HUES64 (cell line): ENCODE data around the gene GRK3.

ENCODE experiments used
- H3K27ac ChIP-seq: 2 replicates; pipeline ENCODE4 v1.7.0; 2013; ENCODE audit warnings: low read depth, low read length, inconsistent platforms
- H3K27me3 ChIP-seq: 2 replicates; pipeline ENCODE4 v1.6.1; 2013; ENCODE audit warnings: mild to moderate bottlenecking, low read length; ENCODE audit not compliant: insufficient read depth
- H3K36me3 ChIP-seq: 2 replicates; pipeline ENCODE4 v1.6.1; 2013; ENCODE audit warnings: mild to moderate bottlenecking, low read length; ENCODE audit not compliant: insufficient read depth
- H3K4me1 ChIP-seq: 2 replicates; pipeline ENCODE4 v1.6.1; 2013; ENCODE audit warnings: mild to moderate bottlenecking, low read length, moderate library complexity; ENCODE audit not compliant: insufficient read depth
- H3K4me3 ChIP-seq: 2 replicates; pipeline ENCODE4 v1.5.1; 2013; ENCODE audit warnings: mild to moderate bottlenecking, low read length, moderate library complexity
- H3K9ac ChIP-seq: 2 replicates; pipeline ENCODE4 v1.6.1; 2013; ENCODE audit warnings: mild to moderate bottlenecking, low read depth, low read length
- H3K9me3 ChIP-seq: 2 replicates; pipeline ENCODE4 v1.6.1; 2013; ENCODE audit warnings: low read depth, low read length; ENCODE audit not compliant: insufficient read depth
- WGBS: fragments of 150-250, 120-280 bp; methylation state at CpG from one replicate; pipeline ENCODE4 v1.1.7; 2013; ENCODE audit warnings: missing lambda C conversion rate; 5-methylcytosine and 5-hydroxymethylcytosine counted together

Gene GRK3

GRCh38 chr22:25663654-25664053 lies 99.2 kb downstream of the GRK3 start:
- no peaks in the 10 kb centered on the region for H3K9me3 ChIP-seq
- no peaks in the 10 kb centered on the region for H3K36me3 ChIP-seq
- no peaks in the 10 kb centered on the region; the same call in 1 of the 2 replicates for H3K4me1 ChIP-seq
- H3K9ac ChIP-seq: no peak overlapping the region
- 95% methylated on average over 3 of the region's 4 CpGs for WGBS
- H3K27ac ChIP-seq: no peak overlapping the region
- no peaks in the 10 kb centered on the region for H3K27me3 ChIP-seq
- no peak overlapping the region for H3K4me3 ChIP-seq

GRCh38 chr22:25666308-25666707 lies 101.8 kb downstream of the GRK3 start:
- Histone ChIP-seq H3K27ac (no peak overlapping the region), H3K4me3 (no peak overlapping the region), H3K36me3 (no peaks in the 10 kb centered on the region), H3K27me3 (no peaks in the 10 kb centered on the region), H3K9ac (no peak overlapping the region), H3K9me3 (no peaks in the 10 kb centered on the region), H3K4me1 (peaks cover 3% of the 10 kb centered on the region; the same call in 1 of the 2 replicates)
- WGBS: 87% methylated on average over 8 of the region's 8 CpGs

- no peak overlapping the region for H3K4me3 ChIP-seq
- no peak overlapping the region for H3K27ac ChIP-seq
- 92% methylated on average over 2 of the region's 2 CpGs for WGBS
- H3K36me3 ChIP-seq: no peaks in the 10 kb centered on the region
- H3K9ac ChIP-seq: no peak overlapping the region
- H3K9me3 ChIP-seq: no peaks in the 10 kb centered on the region
- peaks cover 3% of the 10 kb centered on the region; the same call in 1 of the 2 replicates for H3K4me1 ChIP-seq
- H3K27me3 ChIP-seq: no peaks in the 10 kb centered on the region
These were observed 104.0 kb downstream of the GRK3 start for GRCh38 chr22:25668437-25668836.

GRCh38 chr22:25669253-25670069 lies 105.0 kb downstream of the GRK3 start:
- H3K9ac ChIP-seq: no peak overlapping the region
- no peaks in the 10 kb centered on the region for H3K36me3 ChIP-seq
- peaks cover 3% of the 10 kb centered on the region; the same call in 1 of the 2 replicates for H3K4me1 ChIP-seq
- H3K4me3 ChIP-seq: no peak overlapping the region
- no peaks in the 10 kb centered on the region for H3K27me3 ChIP-seq
- H3K27ac ChIP-seq: no peak overlapping the region
- no peaks in the 10 kb centered on the region for H3K9me3 ChIP-seq
- WGBS: 59% methylated on average over 5 of the region's 5 CpGs

GRCh38 chr22:25670070-25670461 lies 105.6 kb downstream of the GRK3 start:
- Histone ChIP-seq H3K27me3 (no peaks in the 10 kb centered on the region), H3K4me1 (peaks cover 6% of the 10 kb centered on the region; the same call in 1 of the 2 replicates), H3K4me3 (no peak overlapping the region), H3K27ac (no peak overlapping the region), H3K36me3 (no peaks in the 10 kb centered on the region), H3K9me3 (no peaks in the 10 kb centered on the region), H3K9ac (no peak overlapping the region)
- 98% methylated on average over 6 of the region's 6 CpGs for WGBS

GRCh38 chr22:25672289-25673084 lies 108.0 kb downstream of the GRK3 start:
- Histone ChIP-seq H3K9me3 (no peaks in the 10 kb centered on the region), H3K27ac (no peak overlapping the region), H3K9ac (no peak overlapping the region), H3K36me3 (no peaks in the 10 kb centered on the region), H3K4me3 (no peak overlapping the region), H3K4me1 (peaks cover 7% of the 10 kb centered on the region; the same call in 1 of the 2 replicates), H3K27me3 (no peaks in the 10 kb centered on the region)
- WGBS: 93% methylated on average over 3 of the region's 5 CpGs

GRCh38 chr22:25673713-25674112 lies 109.2 kb downstream of the GRK3 start:
- Histone ChIP-seq H3K4me1 (peaks cover 7% of the 10 kb centered on the region; the same call in 1 of the 2 replicates), H3K4me3 (no peak overlapping the region), H3K36me3 (no peaks in the 10 kb centered on the region), H3K27ac (no peak overlapping the region), H3K27me3 (no peaks in the 10 kb centered on the region), H3K9me3 (no peaks in the 10 kb centered on the region), H3K9ac (no peak overlapping the region)
- WGBS: 99% methylated on average over 5 of the region's 5 CpGs

GRCh38 chr22:25677631-25678030 lies 113.2 kb downstream of the GRK3 start:
- Histone ChIP-seq H3K27me3 (no peaks in the 10 kb centered on the region), H3K4me3 (no peak overlapping the region), H3K9ac (no peak overlapping the region), H3K4me1 (peaks cover 4% of the 10 kb centered on the region; the same call in 1 of the 2 replicates), H3K27ac (no peak overlapping the region), H3K36me3 (no peaks in the 10 kb centered on the region), H3K9me3 (no peaks in the 10 kb centered on the region)
- WGBS: 95% methylated on average over 3 of the region's 4 CpGs

GRCh38 chr22:25680051-25680450 lies 115.6 kb downstream of the GRK3 start:
- 93% methylated on average over 1 of the region's 2 CpGs for WGBS
- Histone ChIP-seq H3K27me3 (no peaks in the 10 kb centered on the region), H3K4me3 (no peak overlapping the region), H3K4me1 (peaks cover 2% of the 10 kb centered on the region; the same call in 1 of the 2 replicates), H3K27ac (no peak overlapping the region), H3K36me3 (no peaks in the 10 kb centered on the region), H3K9ac (no peak overlapping the region), H3K9me3 (no peaks in the 10 kb centered on the region)

- Histone ChIP-seq H3K36me3 (no peaks in the 10 kb centered on the region), H3K27me3 (no peaks in the 10 kb centered on the region), H3K9me3 (no peaks in the 10 kb centered on the region), H3K4me3 (no peak overlapping the region), H3K4me1 (no peaks in the 10 kb centered on the region), H3K9ac (no peak overlapping the region), H3K27ac (no peak overlapping the region)
- 94% methylated on average over 6 of the region's 6 CpGs for WGBS
These were observed 116.5 kb downstream of the GRK3 start for GRCh38 chr22:25680956-25681355.

GRCh38 chr22:25682109-25682508 lies 117.6 kb downstream of the GRK3 start:
- Histone ChIP-seq H3K27me3 (no peaks in the 10 kb centered on the region), H3K4me3 (no peak overlapping the region), H3K9me3 (no peaks in the 10 kb centered on the region), H3K27ac (no peak overlapping the region), H3K4me1 (no peaks in the 10 kb centered on the region), H3K36me3 (no peaks in the 10 kb centered on the region), H3K9ac (no peak overlapping the region)
- WGBS: 87% methylated on average over 3 of the region's 3 CpGs
